ENCODE data around the gene TBCE. TPM values are rescaled to one million over a fixed set of nuclear protein-coding genes. Genes with fewer than 3 reads are reported as not detected.

The TBCE gene
- total and polyA plus RNA-seq, 2 donors (not counting 1 experiment from before 2014, with no cell fraction given): 15.2 to 22.1 TPM

DNA sequence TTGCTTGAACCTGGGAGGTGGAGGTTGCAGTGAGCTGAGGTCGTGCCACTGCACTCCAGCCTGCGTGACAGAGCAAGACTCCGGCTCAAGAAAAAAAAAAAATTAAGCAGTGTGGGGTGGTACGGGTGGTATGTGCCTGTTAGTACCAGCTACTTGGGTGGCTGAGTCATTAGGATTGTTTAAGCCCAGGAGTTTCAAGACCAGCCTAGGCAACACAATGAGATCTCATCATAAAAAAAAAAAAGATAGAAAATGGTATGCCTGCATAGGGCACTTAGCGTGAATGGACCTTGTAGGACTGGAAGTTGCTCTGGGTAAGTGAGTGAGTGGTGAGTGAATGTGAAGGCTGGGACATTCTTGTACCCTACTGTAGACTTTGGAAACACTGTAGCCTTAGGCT is 37.0 kb downstream of the TBCE start:
- Mint-ChIP-seq H3K27me3 (no peaks in the 10 kb centered on the region), H3K9me3 (ENCODE audit: insufficient read depth) (no peaks in the 10 kb centered on the region), H3K4me3 (no peak overlapping the region), H3K27ac (no peak overlapping the region), H3K4me1 (no peaks in the 10 kb centered on the region)
- Histone ChIP-seq H3K79me2 (ENCODE audit: control insufficient read depth, insufficient read depth, low read length) (peaks cover 37% of the 10 kb centered on the region), H3K4me2 (replicated peaks; ENCODE audit: low read depth, low read length, poor library complexity, severe bottlenecking) (no peak overlapping the region), H4K20me1 (ENCODE audit: control insufficient read depth, insufficient read depth, low read length, poor library complexity, severe bottlenecking) (no peaks in the 10 kb centered on the region), H3K4me3 (ENCODE audit: control extremely low read depth in 1 of 5, extremely low read depth in 1 of 5, insufficient read depth in 1 of 5, low read depth in 2 of 5, low read length in 4 of 5) (no peak overlapping the region), H3K36me3 (replicated peaks in 1 of 2; ENCODE audit: control extremely low read depth in 1 of 2, control insufficient read depth in 1 of 2, extremely low read depth in 1 of 2, insufficient read depth in 2 of 2, low read length in 1 of 2) (peaks cover 0 to 9% of the 10 kb centered on the region in 2 experiments), H3K9me3 (ENCODE audit: control extremely low read depth in 1 of 3, control insufficient read depth in 2 of 3, insufficient read depth in 1 of 3, low read length in 2 of 3) (no peaks in the 10 kb centered on the region), H3K27ac (ENCODE audit: low read length in 2 of 2) (no peak overlapping the region), H3K9ac (ENCODE audit: low read length) (no peak overlapping the region), H3K27me3 (replicated peaks in 1 of 4; ENCODE audit: control extremely low read depth in 1 of 4, control insufficient read depth in 3 of 4, insufficient read depth in 4 of 4, low read length in 3 of 4) (no peaks in the 10 kb centered on the region), H2AFZ (ENCODE audit: insufficient read depth, low read depth, low read length, poor library complexity, severe bottlenecking) (no peak overlapping the region), H3K4me1 (ENCODE audit: control insufficient read depth in 2 of 2, insufficient read depth in 2 of 2, low read length in 2 of 2) (no peaks in the 10 kb centered on the region)
- DNase-seq (no peak), ATAC-seq (ENCODE audit: low read depth) (no peak)
- no peak for TF ChIP-seq EZH2 (IDR thresholded peaks at IDR 0.05; ENCODE audit: borderline replicate concordance, insufficient read depth, low read depth, low read length, poor library complexity, severe bottlenecking)
- TF ChIP-seq, protein P1, sequence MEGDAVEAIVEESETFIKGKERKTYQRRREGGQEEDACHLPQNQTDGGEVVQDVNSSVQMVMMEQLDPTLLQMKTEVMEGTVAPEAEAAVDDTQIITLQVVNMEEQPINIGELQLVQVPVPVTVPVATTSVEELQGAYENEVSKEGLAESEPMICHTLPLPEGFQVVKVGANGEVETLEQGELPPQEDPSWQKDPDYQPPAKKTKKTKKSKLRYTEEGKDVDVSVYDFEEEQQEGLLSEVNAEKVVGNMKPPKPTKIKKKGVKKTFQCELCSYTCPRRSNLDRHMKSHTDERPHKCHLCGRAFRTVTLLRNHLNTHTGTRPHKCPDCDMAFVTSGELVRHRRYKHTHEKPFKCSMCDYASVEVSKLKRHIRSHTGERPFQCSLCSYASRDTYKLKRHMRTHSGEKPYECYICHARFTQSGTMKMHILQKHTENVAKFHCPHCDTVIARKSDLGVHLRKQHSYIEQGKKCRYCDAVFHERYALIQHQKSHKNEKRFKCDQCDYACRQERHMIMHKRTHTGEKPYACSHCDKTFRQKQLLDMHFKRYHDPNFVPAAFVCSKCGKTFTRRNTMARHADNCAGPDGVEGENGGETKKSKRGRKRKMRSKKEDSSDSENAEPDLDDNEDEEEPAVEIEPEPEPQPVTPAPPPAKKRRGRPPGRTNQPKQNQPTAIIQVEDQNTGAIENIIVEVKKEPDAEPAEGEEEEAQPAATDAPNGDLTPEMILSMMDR (IDR thresholded peaks at IDR 0.05): no peak
- 100% methylated on average over 1 of the region's 5 CpGs for WGBS (ENCODE audit: insufficient coverage)
- POLR2A ChIA-PET: no interaction called here
- CTCF ChIA-PET: interaction anchor here (0.7 to 2.6 kb wide), 2 partner anchors 12 to 151 kb away, joined by 3 to 11 read pairs; no protein-coding TSS in a partner anchor
- intact Hi-C loops (cut with micrococcal nuclease): no loop called here

DNA sequence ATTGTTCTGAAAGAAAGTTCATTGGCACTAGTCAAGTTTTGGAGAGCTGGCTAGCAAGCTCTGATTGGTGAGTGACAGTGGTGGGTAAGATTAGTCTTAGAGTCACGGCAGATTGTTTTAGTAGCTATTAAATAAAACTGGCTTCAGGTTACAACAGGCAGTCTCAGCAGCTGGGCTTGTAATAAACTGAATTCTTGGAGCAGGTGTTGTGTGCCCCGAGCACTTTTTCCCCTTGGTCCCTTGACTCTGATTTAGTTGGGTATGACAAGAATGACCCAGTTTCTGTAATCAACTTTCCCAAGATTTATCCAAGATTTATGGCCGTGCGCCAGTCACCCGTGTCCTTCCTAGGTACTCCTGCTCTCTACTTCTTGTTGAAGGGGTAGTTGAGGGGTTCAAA is 40.2 kb downstream of the TBCE start:
- H3K4me3 ChIP-seq (ENCODE audit: control extremely low read depth in 1 of 5, extremely low read depth in 1 of 5, insufficient read depth in 1 of 5, low read depth in 2 of 5, low read length in 4 of 5): no peak overlapping the region
- H3K36me3 ChIP-seq (replicated peaks in 1 of 2; ENCODE audit: control extremely low read depth in 1 of 2, control insufficient read depth in 1 of 2, extremely low read depth in 1 of 2, insufficient read depth in 2 of 2, low read length in 1 of 2): peaks cover 0 to 7% of the 10 kb centered on the region in 2 experiments
- WGBS (ENCODE audit: insufficient coverage): 90% methylated on average over 1 of the region's 5 CpGs
- TF ChIP-seq, protein P1 (IDR thresholded peaks at IDR 0.05): no peak
- TF ChIP-seq EZH2 (IDR thresholded peaks at IDR 0.05; ENCODE audit: borderline replicate concordance, insufficient read depth, low read depth, low read length, poor library complexity, severe bottlenecking): no peak
- no peak overlapping the region for H3K4me2 ChIP-seq (replicated peaks; ENCODE audit: low read depth, low read length, poor library complexity, severe bottlenecking)
- ChIA-PET POLR2A (no interaction called here), CTCF (interaction anchor here (1.6 kb wide), 1 partner anchor 155 kb away, joined by 3 read pairs; no protein-coding TSS in a partner anchor)
- no peaks in the 10 kb centered on the region for H3K4me1 ChIP-seq (ENCODE audit: control insufficient read depth in 2 of 2, insufficient read depth in 2 of 2, low read length in 2 of 2)
- no peaks in the 10 kb centered on the region for H3K27me3 Mint-ChIP-seq
- H3K4me3 Mint-ChIP-seq: no peak overlapping the region
- no peaks in the 10 kb centered on the region for H4K20me1 ChIP-seq (ENCODE audit: control insufficient read depth, insufficient read depth, low read length, poor library complexity, severe bottlenecking)
- DNase-seq (no peak), ATAC-seq (ENCODE audit: low read depth) (no peak)
- intact Hi-C loops (cut with micrococcal nuclease): no loop called here
- no peak overlapping the region for H2AFZ ChIP-seq (ENCODE audit: insufficient read depth, low read depth, low read length, poor library complexity, severe bottlenecking)
- no peaks in the 10 kb centered on the region for H3K9me3 ChIP-seq (ENCODE audit: control extremely low read depth in 1 of 3, control insufficient read depth in 2 of 3, insufficient read depth in 1 of 3, low read length in 2 of 3)
- H3K4me1 Mint-ChIP-seq: no peaks in the 10 kb centered on the region
- no peak overlapping the region for H3K9ac ChIP-seq (ENCODE audit: low read length)
- H3K27me3 ChIP-seq (replicated peaks in 1 of 4; ENCODE audit: control extremely low read depth in 1 of 4, control insufficient read depth in 3 of 4, insufficient read depth in 4 of 4, low read length in 3 of 4): no peaks in the 10 kb centered on the region
- H3K9me3 Mint-ChIP-seq (ENCODE audit: insufficient read depth): no peaks in the 10 kb centered on the region
- H3K27ac Mint-ChIP-seq: no peak overlapping the region
- peaks cover 13% of the 10 kb centered on the region for H3K79me2 ChIP-seq (ENCODE audit: control insufficient read depth, insufficient read depth, low read length)
- no peak overlapping the region for H3K27ac ChIP-seq (ENCODE audit: low read length in 2 of 2)

All from B cell (primary cell).